Esophagus muscularis mucosa (tissue), 4 donors: ENCODE data around the gene IL12RB2. TPM values are rescaled to one million over a fixed set of nuclear protein-coding genes. Genes with fewer than 3 reads are reported as not detected.
"Not testable (repeated sequence)": the region's sequence is repeated elsewhere in the genome, so short reads cannot be mapped to it uniquely, and the experiment has no call there.

Experiments
- DNase-seq: peaks from one replicate; pipeline ENCODE4 v3.0.0-alpha.2; 2017; ENCODE audit errors: extremely low spot score
- H3K27ac ChIP-seq, 4 donors: fragments of 200-600 bp; sonication (generic); replicated peaks in 1 of 4; 1 replicate in 3 of 4; 2 replicates in 1 of 4; pipeline ENCODE4 v1.5.1; 2016 to 2019; ENCODE audit warnings: mild to moderate bottlenecking in 1 of 4
- H3K27me3 ChIP-seq, 4 donors: fragments of 200-600 bp; sonication (generic); one replicate each; pipeline versions ENCODE4 v1.5.1 to v1.6.0; 2016 to 2019
- H3K36me3 ChIP-seq, 4 donors: fragments of 200-600 bp; sonication (generic); one replicate each; pipeline ENCODE4 v1.5.1; 2016 to 2019
- H3K4me1 ChIP-seq, 4 donors: fragments of 200-600 bp; sonication (generic); one replicate each; pipeline ENCODE4 v1.5.1; 2016 to 2019
- H3K4me3 ChIP-seq, 4 donors: fragments of 200-600 bp; sonication (generic); 1 replicate in 2 of 4; 2 replicates in 2 of 4; pipeline ENCODE4 v1.5.1; 2016 to 2019; ENCODE audit warnings: mild to moderate bottlenecking in 4 of 4, moderate library complexity in 1 of 4
- H3K9me3 ChIP-seq, 4 donors: fragments of 200-600 bp; sonication (generic); 1 replicate in 3 of 4; 2 replicates in 1 of 4; pipeline ENCODE4 v1.5.1; 2016 to 2019
- CTCF ChIP-seq, 3 experiments: fragments of 200-600 bp in 2 of 3; fragments of 450-650 bp in 1 of 3; sonication (generic) in 2 of 3; IDR thresholded peaks; one replicate each; pipeline ENCODE4 v1.5.1; 2017 to 2019; ENCODE audit warnings: antibody characterized with exemption in 3 of 3, mild to moderate bottlenecking in 2 of 3, moderate library complexity in 1 of 3
- EP300 ChIP-seq: sonication (generic); formaldehyde crosslinking; IDR thresholded peaks from one replicate; pipeline ENCODE4 v1.6.1; 2017; ENCODE audit warnings: antibody characterized with exemption
- POLR2A ChIP-seq: fragments of 450-650 bp; IDR thresholded peaks from one replicate; pipeline ENCODE4 v1.6.1; 2017; ENCODE audit warnings: antibody characterized with exemption, moderate library complexity, mild to moderate bottlenecking, low read depth
- POLR2AphosphoS5 ChIP-seq, 2 donors: sonication (generic); formaldehyde crosslinking; IDR thresholded peaks; one replicate each; pipeline ENCODE4 v1.6.1; 2017; ENCODE audit warnings: antibody characterized with exemption in 2 of 2
- WGBS: methylation state at CpG from one replicate; pipeline ENCODE4 v1.1.5; 2018; 5-methylcytosine and 5-hydroxymethylcytosine counted together
- intact Hi-C: fragments of 100-400 bp; cut with DNase I; formaldehyde crosslinking; loops from one replicate; pipeline ENCODE4 v1.15.1; 2023
- small RNA-seq, 3 donors: library from RNA; depleted of rRNA; stranded (forward); fragments of <200 nt; gene quantifications; one replicate each; pipeline ENCODE3, GENCODE V24; 2016
- total RNA-seq, 4 donors: library from RNA; depleted of rRNA; stranded (reverse); fragments of >200 nt; gene quantifications; one replicate each; pipeline versions ENCODE4 v1.1.0 to v1.2.1, GENCODE V29; 2016

IL12RB2 gene
- total RNA-seq, 4 donors from 2014 or later = 0.29 to 1.3 (median 0.65) TPM; not detected in 1

GRCh38 chr1:67440339-67440738 is 132.7 kb downstream of the IL12RB2 start:
- 55% methylated on average over 3 of the region's 3 CpGs for WGBS
- Histone ChIP-seq H3K9me3 (no peaks in the 10 kb centered on the region), H3K27ac (no peak overlapping the region), H3K4me3 (no peak overlapping the region), H3K4me1 (peaks cover 13 to 24% (median 20%) of the 10 kb centered on the region in 4 donors), H3K36me3 (no peaks in the 10 kb centered on the region), H3K27me3 (no peaks in the 10 kb centered on the region)
- intact Hi-C loops = no loop called here
- TF ChIP-seq POLR2A (no peak), EP300 (no peak), POLR2AphosphoS5 (IDR thresholded peaks at IDR 0.05) (no peak), CTCF (IDR thresholded peaks at IDR 0.05) (no peak)
- DNase-seq = no peak

GRCh38 chr1:67441183-67441582 is 133.5 kb downstream of the IL12RB2 start:
- DNase-seq = no peak
- Histone ChIP-seq H3K27me3 (no peaks in the 10 kb centered on the region), H3K4me1 (peaks cover 13 to 24% (median 20%) of the 10 kb centered on the region in 4 donors), H3K36me3 (no peaks in the 10 kb centered on the region), H3K9me3 (no peaks in the 10 kb centered on the region), H3K4me3 (no peak overlapping the region), H3K27ac (peak overlapping the region in 3 of 4 donors; percentile 1 to 43 (median 18))
- no peak for TF ChIP-seq POLR2A
- TF ChIP-seq POLR2AphosphoS5 (IDR thresholded peaks at IDR 0.05) = no peak
- no peak for TF ChIP-seq EP300
- no peak for TF ChIP-seq CTCF (IDR thresholded peaks at IDR 0.05)
- intact Hi-C loops = no loop called here
- 14% methylated on average over 3 of the region's 3 CpGs for WGBS

- intact Hi-C loops = no loop called here
- Histone ChIP-seq H3K27me3 (no peaks in the 10 kb centered on the region), H3K9me3 (no peaks in the 10 kb centered on the region), H3K36me3 (no peaks in the 10 kb centered on the region), H3K4me1 (peaks cover 13 to 24% (median 20%) of the 10 kb centered on the region in 4 donors), H3K4me3 (no peak overlapping the region), H3K27ac (peak overlapping the region in 3 of 4 donors; percentile 1 to 43 (median 18))
- no peak for DNase-seq
- WGBS = 50% methylated on average over 2 of the region's 2 CpGs
- TF ChIP-seq CTCF (IDR thresholded peaks at IDR 0.05) (no peak), EP300 (no peak)
These were observed 134.1 kb downstream of the IL12RB2 start for GRCh38 chr1:67441739-67442281.

- H3K4me3 ChIP-seq, H3K9me3 ChIP-seq, H3K27me3 ChIP-seq, H3K36me3 ChIP-seq, H3K27ac ChIP-seq, DNase-seq, intact Hi-C loops: not testable (repeated sequence)
- H3K4me1 ChIP-seq = peaks cover 6 to 13% (median 11%) of the 10 kb centered on the region in 4 donors
- WGBS = 77% methylated on average over 5 of the region's 5 CpGs
These were observed 138.3 kb downstream of the IL12RB2 start for GRCh38 chr1:67446014-67446413.

Small RNA genes lying within 50 kb of the gene (small RNA-seq; reads per million reads assigned to genes)
- gene RNU4ATAC4P (0 reads per million in 3 donors), gene RNU6-387P (0 reads per million in 3 donors)

Other genes with a start within 250 kb of the IL12RB2 start
- not detected for gene C1orf141, start 172.9 kb upstream of the IL12RB2 start, total RNA-seq
- gene IL23R, start 141.4 kb upstream of the IL12RB2 start, total RNA-seq = not detected
- gene SERBP1, start 122.5 kb downstream of the IL12RB2 start, total RNA-seq = 100 to 1,000 TPM; 203 to 254 (median 223) TPM